MM.1S (cell line): ENCODE measurements around the gene AK8.

Source experiments
- DNase-seq: peaks from one replicate; pipeline ENCODE4 v3.0.0-alpha.2; 2015
- H2AFZ ChIP-seq: fragments of 300-600 bp; sonication (generic); 2 replicates; pipeline ENCODE4 v1.6.0; 2016; ENCODE audit warnings: antibody characterized with exemption, low read length
- H3F3A ChIP-seq: fragments of 300-600 bp; sonication (generic); 2 replicates; pipeline ENCODE4 v1.6.1; 2016; ENCODE audit warnings: mild to moderate bottlenecking, antibody characterized with exemption, low read length, moderate library complexity, mixed read lengths; ENCODE audit not compliant: insufficient read depth
- H3K27ac ChIP-seq: fragments of 300-600 bp; sonication (generic); 2 replicates; pipeline ENCODE4 v1.5.1; 2016; ENCODE audit warnings: mild to moderate bottlenecking, low read length
- H3K27me3 ChIP-seq: fragments of 300-600 bp; sonication (generic); replicated peaks from 2 replicates; pipeline ENCODE4 v1.6.0; 2016; ENCODE audit warnings: low read length; ENCODE audit not compliant: insufficient read depth
- H3K36me3 ChIP-seq: fragments of 300-600 bp; sonication (generic); replicated peaks from 2 replicates; pipeline ENCODE4 v1.6.1; 2016; ENCODE audit warnings: mild to moderate bottlenecking, low read length, mixed read lengths; ENCODE audit not compliant: insufficient read depth
- H3K4me1 ChIP-seq: fragments of 300-600 bp; sonication (generic); 2 replicates; pipeline ENCODE4 v1.6.1; 2016; ENCODE audit warnings: low read length, mixed read lengths
- H3K4me2 ChIP-seq: fragments of 300-600 bp; sonication (generic); 2 replicates; pipeline ENCODE4 v1.6.0; 2016; ENCODE audit warnings: low read depth, low read length
- H3K4me3 ChIP-seq: fragments of 300-600 bp; sonication (generic); 2 replicates; pipeline ENCODE4 v1.5.1; 2016; ENCODE audit warnings: low read length, mixed read lengths
- H3K79me2 ChIP-seq: fragments of 300-600 bp; sonication (generic); 2 replicates; pipeline ENCODE4 v1.6.1; 2016; ENCODE audit warnings: mixed run types, low read length, mixed read lengths
- H3K9ac ChIP-seq: fragments of 300-600 bp; sonication (generic); 2 replicates; pipeline ENCODE4 v1.6.1; 2016; ENCODE audit warnings: low read length, mixed read lengths
- H3K9me2 ChIP-seq: fragments of 300-600 bp; sonication (generic); replicated peaks from 2 replicates; pipeline ENCODE4 v1.6.1; 2016; ENCODE audit warnings: mild to moderate bottlenecking, low read length, mixed read lengths; ENCODE audit not compliant: insufficient read depth
- H3K9me3 ChIP-seq: fragments of 300-600 bp; sonication (generic); replicated peaks from 2 replicates; pipeline ENCODE4 v1.6.1; 2016; ENCODE audit warnings: mild to moderate bottlenecking, low read length, mixed read lengths; ENCODE audit not compliant: insufficient read depth
- H4K20me1 ChIP-seq: fragments of 300-600 bp; sonication (generic); 2 replicates; pipeline ENCODE4 v1.6.1; 2016; ENCODE audit warnings: mild to moderate bottlenecking, low read length, moderate library complexity, mixed read lengths; ENCODE audit not compliant: insufficient read depth
- CTCF ChIP-seq: fragments of 300-600 bp; sonication (generic); IDR thresholded peaks from 2 replicates; pipeline ENCODE4 v1.5.1; 2016; ENCODE audit warnings: antibody characterized with exemption, low read length, mixed read lengths
- EZH2 ChIP-seq: fragments of 300-600 bp; sonication (generic); optimal IDR thresholded peaks from 2 replicates; pipeline ENCODE3; 2017; ENCODE audit warnings: low read depth, mild to moderate bottlenecking, antibody characterized with exemption, low read length, mixed read lengths
- EZH2phosphoT487 ChIP-seq: fragments of 300-600 bp; sonication (generic); IDR thresholded peaks from 2 replicates; pipeline ENCODE4 v1.6.1; 2018; ENCODE audit warnings: antibody characterized with exemption, low read length

AK8 gene

GRCh38 chr9:132733260-132733815 is 144.7 kb downstream of the AK8 start:
- Histone ChIP-seq H3K9me2 (no peaks in the 10 kb centered on the region), H4K20me1 (no peaks in the 10 kb centered on the region), H3K36me3 (no peaks in the 10 kb centered on the region), H3K9ac (no peak overlapping the region), H3K27me3 (peaks cover 92% of the 10 kb centered on the region), H3K27ac (no peak overlapping the region), H3K4me2 (no peak overlapping the region), H3F3A (no peaks in the 10 kb centered on the region), H3K4me3 (no peak overlapping the region), H3K4me1 (no peaks in the 10 kb centered on the region), H3K79me2 (no peaks in the 10 kb centered on the region), H3K9me3 (no peaks in the 10 kb centered on the region), H2AFZ (no peak overlapping the region)
- TF ChIP-seq CTCF, result no peak
- TF ChIP-seq EZH2, result no peak
- no peak for TF ChIP-seq EZH2phosphoT487
- DNase-seq, result no peak

- H3K4me2 ChIP-seq, result no peak overlapping the region
- no peaks in the 10 kb centered on the region for H3K9me3 ChIP-seq
- no peak overlapping the region for H3K9ac ChIP-seq
- no peak overlapping the region for H3K4me3 ChIP-seq
- H3K27me3 ChIP-seq, result peaks cover 94% of the 10 kb centered on the region
- no peaks in the 10 kb centered on the region for H3K4me1 ChIP-seq
- DNase-seq, result no peak
- no peaks in the 10 kb centered on the region for H3K79me2 ChIP-seq
- TF ChIP-seq EZH2phosphoT487, result no peak
- no peak for TF ChIP-seq EZH2
- TF ChIP-seq CTCF, result no peak
- H4K20me1 ChIP-seq, result no peaks in the 10 kb centered on the region
- H3F3A ChIP-seq, result no peaks in the 10 kb centered on the region
- no peaks in the 10 kb centered on the region for H3K36me3 ChIP-seq
- H2AFZ ChIP-seq, result no peak overlapping the region
- H3K9me2 ChIP-seq, result no peaks in the 10 kb centered on the region
- H3K27ac ChIP-seq, result no peak overlapping the region
Observed at GRCh38 chr9:132732326-132733259, 145.5 kb downstream of the AK8 start.

DNA sequence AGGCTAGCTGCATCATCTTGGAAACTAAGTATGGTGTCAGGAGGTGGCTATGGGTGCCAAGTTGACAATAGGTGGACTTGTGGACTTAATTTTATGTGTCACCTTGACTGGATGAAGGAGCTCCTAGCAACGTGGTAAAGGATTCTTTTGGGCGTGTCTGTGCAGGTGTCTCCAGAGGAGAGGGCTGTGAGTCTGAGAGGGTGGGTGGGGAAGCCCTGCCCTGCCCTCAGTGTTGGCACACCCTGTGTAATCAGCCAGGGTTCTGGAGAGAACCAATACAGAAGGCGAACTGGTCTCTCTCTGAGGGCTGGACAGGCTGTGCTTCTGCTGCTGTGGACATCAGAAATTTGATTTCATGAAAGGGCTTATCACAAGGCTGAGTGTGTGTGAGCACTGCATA is 146.9 kb downstream of the AK8 start:
- H3F3A ChIP-seq, result no peaks in the 10 kb centered on the region
- no peaks in the 10 kb centered on the region for H3K36me3 ChIP-seq
- peaks cover 96% of the 10 kb centered on the region for H3K27me3 ChIP-seq
- H3K4me1 ChIP-seq, result no peaks in the 10 kb centered on the region
- H3K9me2 ChIP-seq, result no peaks in the 10 kb centered on the region
- no peaks in the 10 kb centered on the region for H3K79me2 ChIP-seq
- no peaks in the 10 kb centered on the region for H4K20me1 ChIP-seq
- H3K4me2 ChIP-seq, result no peak overlapping the region
- no peak for DNase-seq
- no peak overlapping the region for H3K9ac ChIP-seq
- H2AFZ ChIP-seq, result no peak overlapping the region
- TF ChIP-seq EZH2, result no peak
- TF ChIP-seq EZH2phosphoT487, result no peak
- no peak for TF ChIP-seq CTCF
- H3K9me3 ChIP-seq, result no peaks in the 10 kb centered on the region
- H3K4me3 ChIP-seq, result no peak overlapping the region
- H3K27ac ChIP-seq, result no peak overlapping the region
